ENCODE results near the gene ROCK2.

DNA sequence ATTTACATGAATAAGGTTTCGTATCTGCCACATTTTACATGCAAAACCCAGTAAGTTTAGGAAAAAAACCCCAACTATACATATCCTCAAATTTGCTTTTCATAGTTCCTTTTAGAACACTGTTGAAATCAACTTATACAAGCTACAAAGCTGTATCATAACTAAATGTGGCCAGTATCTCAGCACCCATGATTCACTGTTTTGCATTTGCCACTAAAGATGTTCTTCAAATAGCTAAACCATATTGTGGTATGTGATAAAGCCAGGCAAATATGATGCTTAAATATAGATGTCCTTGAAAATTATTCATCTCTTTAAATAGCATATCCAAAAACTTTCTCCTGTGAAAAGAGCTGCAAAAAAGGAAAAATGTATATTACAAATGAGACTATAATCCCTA is 29.9 kb downstream of the ROCK2 start:
- TF ChIP-seq, protein P1, sequence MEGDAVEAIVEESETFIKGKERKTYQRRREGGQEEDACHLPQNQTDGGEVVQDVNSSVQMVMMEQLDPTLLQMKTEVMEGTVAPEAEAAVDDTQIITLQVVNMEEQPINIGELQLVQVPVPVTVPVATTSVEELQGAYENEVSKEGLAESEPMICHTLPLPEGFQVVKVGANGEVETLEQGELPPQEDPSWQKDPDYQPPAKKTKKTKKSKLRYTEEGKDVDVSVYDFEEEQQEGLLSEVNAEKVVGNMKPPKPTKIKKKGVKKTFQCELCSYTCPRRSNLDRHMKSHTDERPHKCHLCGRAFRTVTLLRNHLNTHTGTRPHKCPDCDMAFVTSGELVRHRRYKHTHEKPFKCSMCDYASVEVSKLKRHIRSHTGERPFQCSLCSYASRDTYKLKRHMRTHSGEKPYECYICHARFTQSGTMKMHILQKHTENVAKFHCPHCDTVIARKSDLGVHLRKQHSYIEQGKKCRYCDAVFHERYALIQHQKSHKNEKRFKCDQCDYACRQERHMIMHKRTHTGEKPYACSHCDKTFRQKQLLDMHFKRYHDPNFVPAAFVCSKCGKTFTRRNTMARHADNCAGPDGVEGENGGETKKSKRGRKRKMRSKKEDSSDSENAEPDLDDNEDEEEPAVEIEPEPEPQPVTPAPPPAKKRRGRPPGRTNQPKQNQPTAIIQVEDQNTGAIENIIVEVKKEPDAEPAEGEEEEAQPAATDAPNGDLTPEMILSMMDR (IDR thresholded peaks at IDR 0.05) = no peak
- no peak for TF ChIP-seq POLR2A (IDR thresholded peaks at IDR 0.05)
